Caco-2 (cell line): ENCODE measurements around the gene LEMD1. TPM values are rescaled to one million over a fixed set of nuclear protein-coding genes. Genes with fewer than 3 reads are reported as not detected.

Experiments used
- BruUV-seq: library from RNA; stranded (reverse); fragments of 400-500 nt; replicated peaks from 2 replicates; lab custom pipeline; 2021; lab: Mats Ljungman, UMichigan
- CTCF ChIA-PET: fragments of 300-600 bp; sonication (Branson Sonifier 250); formaldehyde crosslinking; loops from one replicate; lab custom pipeline; 2022; ENCODE audit warnings: antibody characterized with exemption; lab: Charles Lee
- POLR2A ChIA-PET: fragments of 300-600 bp; sonication (Branson Sonifier 250); formaldehyde crosslinking; loops from one replicate; lab custom pipeline; 2022; ENCODE audit warnings: antibody characterized with exemption; lab: Charles Lee
- DNase-seq, 2 experiments: peaks; one replicate each; pipeline versions ENCODE4 v3.0.0 to v3.0.0-alpha.2; 2020 to 2022
- H3K27me3 ChIP-seq: replicated peaks from 2 replicates; pipeline ENCODE4 v1.6.0; 2011; ENCODE audit warnings: low read length; ENCODE audit not compliant: control insufficient read depth, insufficient read depth
- H3K36me3 ChIP-seq: 2 replicates; pipeline ENCODE4 v1.5.1; 2011; ENCODE audit warnings: low read length; ENCODE audit not compliant: control insufficient read depth, insufficient read depth
- H3K4me1 ChIP-seq: fragments of 250-450 bp; sonication (Bioruptor Pico); 2 replicates; pipeline ENCODE4 v1.5.1; 2020; ENCODE audit warnings: mild to moderate bottlenecking
- H3K4me3 ChIP-seq: 2 replicates; pipeline ENCODE4 v1.5.1; 2011; ENCODE audit warnings: low read depth, mild to moderate bottlenecking, control low read depth, low read length
- H3K9me3 ChIP-seq: fragments of 250-450 bp; sonication (Bioruptor Pico); 2 replicates; pipeline ENCODE4 v1.5.1; 2020; ENCODE audit warnings: mild to moderate bottlenecking, moderate library complexity
- H3K27ac Mint-ChIP-seq: one replicate; pipeline ENCODE4 v1.8.0; 2022; ENCODE audit warnings: mixed read lengths; ENCODE audit not compliant: unreplicated experiment
- H3K27me3 Mint-ChIP-seq: one replicate; pipeline ENCODE4 v1.8.0; 2022; ENCODE audit warnings: mixed read lengths; ENCODE audit not compliant: insufficient read depth, unreplicated experiment
- H3K36me3 Mint-ChIP-seq: one replicate; pipeline ENCODE4 v1.8.0; 2022; ENCODE audit warnings: mild to moderate bottlenecking, mixed read lengths; ENCODE audit not compliant: insufficient read depth, unreplicated experiment
- H3K4me1 Mint-ChIP-seq: one replicate; pipeline ENCODE4 v1.8.0; 2022; ENCODE audit warnings: low read depth, mixed read lengths; ENCODE audit not compliant: unreplicated experiment
- H3K4me3 Mint-ChIP-seq: one replicate; pipeline ENCODE4 v1.8.0; 2022; ENCODE audit warnings: mild to moderate bottlenecking, moderate library complexity, mixed read lengths; ENCODE audit not compliant: unreplicated experiment
- H3K9me3 Mint-ChIP-seq: one replicate; pipeline ENCODE4 v1.8.0; 2022; ENCODE audit warnings: mixed read lengths; ENCODE audit not compliant: unreplicated experiment
- CTCF ChIP-seq, 2 experiments: fragments of 200-600 bp in 1 of 2; IDR thresholded peaks; 1 replicate in 1 of 2; 2 replicates in 1 of 2; pipeline versions ENCODE4 v1.5.1 to v1.8.0; 2011 to 2022; ENCODE audit warnings: antibody characterized with exemption in 1 of 2, control low read depth in 1 of 2, inconsistent platforms in 1 of 2, low read depth in 1 of 2, low read length in 1 of 2, mild to moderate bottlenecking in 1 of 2, moderate library complexity in 1 of 2; ENCODE audit not compliant: insufficient read depth in 1 of 2, severe bottlenecking in 1 of 2, unreplicated experiment in 1 of 2
- intact Hi-C: fragments of 100-400 bp; cut with micrococcal nuclease; formaldehyde crosslinking; loops from one replicate; pipeline ENCODE4 v1.10.0; 2022; ENCODE audit not compliant: unreplicated experiment
- total RNA-seq: library from RNA; stranded (reverse); gene quantifications from 2 replicates; pipeline ENCODE4 v1.2.3, GENCODE V29; 2022

The LEMD1 gene
- total RNA-seq, 1 experiment from 2014 or later = not detected

- POLR2A ChIA-PET = interaction anchor here (0.6 kb wide), 1 partner anchor 269 kb away, joined by 10 read pairs; no protein-coding TSS in a partner anchor
- H3K27me3 Mint-ChIP-seq = no peaks in the 10 kb centered on the region
- H3K9me3 Mint-ChIP-seq = no peaks in the 10 kb centered on the region
- no peak for TF ChIP-seq CTCF (IDR thresholded peaks at IDR 0.05; ENCODE audit: insufficient read depth in 1 of 2, low read depth in 1 of 2, low read length in 1 of 2, severe bottlenecking in 1 of 2, unreplicated experiment in 1 of 2)
- H3K27ac Mint-ChIP-seq = no peak overlapping the region
- peaks cover 12% of the 10 kb centered on the region for H3K4me1 Mint-ChIP-seq
- Histone ChIP-seq H3K36me3 (no peaks in the 10 kb centered on the region), H3K4me3 (no peak overlapping the region), H3K9me3 (no peaks in the 10 kb centered on the region), H3K4me1 (peaks cover 19% of the 10 kb centered on the region), H3K27me3 (no peaks in the 10 kb centered on the region)
- no peaks in the 10 kb centered on the region for H3K36me3 Mint-ChIP-seq
- no peak overlapping the region for H3K4me3 Mint-ChIP-seq
- no peak for DNase-seq
- intact Hi-C loops = no loop called here
- BruUV-seq = no TSS peak
- CTCF ChIA-PET = no interaction called here
Measured at GRCh38 chr1:205444931-205445645, 23.2 kb upstream of the LEMD1 start.

- Mint-ChIP-seq H3K36me3 (no peaks in the 10 kb centered on the region), H3K9me3 (no peaks in the 10 kb centered on the region), H3K4me1 (peaks cover 8% of the 10 kb centered on the region), H3K27ac (no peak overlapping the region), H3K27me3 (no peaks in the 10 kb centered on the region), H3K4me3 (no peak overlapping the region)
- ChIA-PET CTCF (no interaction called here), POLR2A (interaction anchor here (0.6 kb wide), 1 partner anchor 270 kb away, joined by 10 read pairs; no protein-coding TSS in a partner anchor)
- BruUV-seq = no TSS peak
- Histone ChIP-seq H3K4me3 (no peak overlapping the region), H3K27me3 (no peaks in the 10 kb centered on the region), H3K36me3 (no peaks in the 10 kb centered on the region), H3K9me3 (no peaks in the 10 kb centered on the region), H3K4me1 (peaks cover 15% of the 10 kb centered on the region)
- DNase-seq = no peak
- TF ChIP-seq CTCF (IDR thresholded peaks at IDR 0.05; ENCODE audit: insufficient read depth in 1 of 2, low read depth in 1 of 2, low read length in 1 of 2, severe bottlenecking in 1 of 2, unreplicated experiment in 1 of 2) = no peak
- intact Hi-C loops = no loop called here
Measured at GRCh38 chr1:205444300-205444930, 22.6 kb upstream of the LEMD1 start.

- peaks cover 6% of the 10 kb centered on the region for H3K4me1 Mint-ChIP-seq
- no TSS peak for BruUV-seq
- ChIA-PET CTCF (no interaction called here), POLR2A (no interaction called here)
- no peak for DNase-seq
- Histone ChIP-seq H3K9me3 (no peaks in the 10 kb centered on the region), H3K4me1 (peaks cover 9% of the 10 kb centered on the region), H3K27me3 (no peaks in the 10 kb centered on the region), H3K36me3 (no peaks in the 10 kb centered on the region), H3K4me3 (no peak overlapping the region)
- H3K36me3 Mint-ChIP-seq = no peaks in the 10 kb centered on the region
- H3K27ac Mint-ChIP-seq = no peak overlapping the region
- no peak for TF ChIP-seq CTCF (IDR thresholded peaks at IDR 0.05; ENCODE audit: insufficient read depth in 1 of 2, low read depth in 1 of 2, low read length in 1 of 2, severe bottlenecking in 1 of 2, unreplicated experiment in 1 of 2)
- intact Hi-C loops = no loop called here
- H3K9me3 Mint-ChIP-seq = no peaks in the 10 kb centered on the region
- H3K4me3 Mint-ChIP-seq = no peak overlapping the region
- H3K27me3 Mint-ChIP-seq = no peaks in the 10 kb centered on the region
Measured at GRCh38 chr1:205443585-205444299, 21.9 kb upstream of the LEMD1 start.
